ENCODE data around the gene HSPH1. TPM values are rescaled to one million over a fixed set of nuclear protein-coding genes. Genes with fewer than 3 reads are reported as not detected.

The HSPH1 gene
- polyA plus RNA-seq, 3 donors from 2014 or later: 19.4 to 44.8 (median 20.3) TPM

- no peak for DNase-seq
- no peak overlapping the region for H3K4me3 Mint-ChIP-seq
- H3K27ac Mint-ChIP-seq: no peak overlapping the region
- no peaks in the 10 kb centered on the region for H3K9me3 Mint-ChIP-seq
- peaks cover 4 to 8% (median 5%) of the 10 kb centered on the region in 3 donors for H3K27me3 Mint-ChIP-seq (ENCODE audit: low read depth in 3 of 3)
- H3K4me1 Mint-ChIP-seq: peaks cover 0 to 2% of the 10 kb centered on the region in 2 donors
- H3K36me3 Mint-ChIP-seq: no peaks in the 10 kb centered on the region
These were observed 69.1 kb downstream of the HSPH1 start for GRCh38 chr13:31092646-31093045.

- Mint-ChIP-seq H3K9me3 (no peaks in the 10 kb centered on the region), H3K27me3 (ENCODE audit: low read depth in 3 of 3) (peaks cover 2 to 5% (median 4%) of the 10 kb centered on the region in 3 donors), H3K36me3 (no peaks in the 10 kb centered on the region), H3K27ac (no peak overlapping the region), H3K4me3 (no peak overlapping the region), H3K4me1 (peaks cover 0 to 2% of the 10 kb centered on the region in 2 donors)
- DNase-seq: no peak
These were observed 70.6 kb downstream of the HSPH1 start for GRCh38 chr13:31090961-31091624.

GRCh38 chr13:31090096-31090495, 71.6 kb downstream of the HSPH1 start:
- DNase-seq: no peak
- no peaks in the 10 kb centered on the region for H3K9me3 Mint-ChIP-seq
- no peak overlapping the region for H3K4me3 Mint-ChIP-seq
- H3K27me3 Mint-ChIP-seq (ENCODE audit: low read depth in 3 of 3): peaks cover 2 to 5% (median 4%) of the 10 kb centered on the region in 3 donors
- peaks cover 0 to 2% of the 10 kb centered on the region in 2 donors for H3K4me1 Mint-ChIP-seq
- no peaks in the 10 kb centered on the region for H3K36me3 Mint-ChIP-seq
- no peak overlapping the region for H3K27ac Mint-ChIP-seq

GRCh38 chr13:31089649-31090048, 72.1 kb downstream of the HSPH1 start:
- H3K27me3 Mint-ChIP-seq (ENCODE audit: low read depth in 3 of 3): peaks cover 2 to 5% (median 4%) of the 10 kb centered on the region in 3 donors
- no peak overlapping the region for H3K4me3 Mint-ChIP-seq
- DNase-seq: no peak
- H3K4me1 Mint-ChIP-seq: peaks cover 0 to 2% of the 10 kb centered on the region in 2 donors
- no peak overlapping the region for H3K27ac Mint-ChIP-seq
- H3K36me3 Mint-ChIP-seq: no peaks in the 10 kb centered on the region
- H3K9me3 Mint-ChIP-seq: no peaks in the 10 kb centered on the region

GRCh38 chr13:31088826-31089420, 72.8 kb downstream of the HSPH1 start:
- Mint-ChIP-seq H3K4me1 (peaks cover 0 to 2% of the 10 kb centered on the region in 2 donors), H3K36me3 (no peaks in the 10 kb centered on the region), H3K27ac (no peak overlapping the region), H3K27me3 (ENCODE audit: low read depth in 3 of 3) (peaks cover 0 to 6% (median 5%) of the 10 kb centered on the region in 3 donors), H3K9me3 (no peaks in the 10 kb centered on the region), H3K4me3 (no peak overlapping the region)
- DNase-seq: no peak

Other genes with a start within 250 kb of the HSPH1 start
- not detected for gene TEX26, start 229.2 kb downstream of the HSPH1 start, polyA plus RNA-seq
- 10 to 100 TPM in 1 of 3 donors, 1 to 10 TPM in 2; 9.0 to 16.9 (median 9.8) TPM for gene B3GLCT, start 38.1 kb upstream of the HSPH1 start, polyA plus RNA-seq

All from immature natural killer cell (primary cell).